Lower lobe of right lung (tissue), 2 donors: ENCODE measurements around the gene SH3BP4. TPM values are rescaled to one million over a fixed set of nuclear protein-coding genes. Genes with fewer than 3 reads are reported as not detected.
A peak's percentile ranks its signal among the peaks of the same experiment; 100 is the strongest.

Experiments
- ATAC-seq, 2 donors: fragments of 200-7000 bp; cut with Tn5 transposase; one replicate each; pipeline ENCODE4 v1.9.1; 2020 to 2022; ENCODE audit warnings: mild to moderate bottlenecking in 2 of 2, moderate library complexity in 2 of 2
- DNase-seq: peaks from one replicate; pipeline ENCODE4 v3.0.0-alpha.2; 2020
- H3K27ac ChIP-seq: fragments of 200-600 bp; one replicate; pipeline ENCODE4 v1.8.0; 2022
- H3K27me3 ChIP-seq: fragments of 200-600 bp; one replicate; pipeline ENCODE4 v1.8.0; 2022; ENCODE audit warnings: low read depth
- H3K36me3 ChIP-seq: fragments of 200-600 bp; one replicate; pipeline ENCODE4 v1.8.0; 2022; ENCODE audit warnings: mild to moderate bottlenecking
- H3K4me1 ChIP-seq: fragments of 200-600 bp; one replicate; pipeline ENCODE4 v1.8.0; 2022
- H3K4me3 ChIP-seq: fragments of 200-600 bp; one replicate; pipeline ENCODE4 v1.8.0; 2022; ENCODE audit warnings: mild to moderate bottlenecking
- H3K9me3 ChIP-seq: fragments of 200-600 bp; one replicate; pipeline ENCODE4 v1.8.0; 2022
- CTCF ChIP-seq: fragments of 200-600 bp; IDR thresholded peaks from one replicate; pipeline ENCODE4 v1.8.0; 2022; ENCODE audit warnings: antibody characterized with exemption, mild to moderate bottlenecking
- intact Hi-C: fragments of 100-400 bp; cut with DNase I; formaldehyde crosslinking; loops from one replicate; pipeline ENCODE4 v1.11.0; 2022
- total RNA-seq: library from RNA; stranded (reverse); fragmentation: NEBNext Ultra II Directional; extraction: Animal tissue kit (Norgen Biotek cat#: 25700); gene quantifications from one replicate; pipeline ENCODE4 v1.2.1, GENCODE V29; 2021
- donor health status: DM: no; HTN: yes; CAD: no; lungs with severe emphysema.

Gene SH3BP4
- total RNA-seq, 1 donor from 2014 or later = 36.8 TPM

GRCh38 chr2:234992624-234993349 is 41.0 kb downstream of the SH3BP4 start:
- TF ChIP-seq CTCF = no peak
- H3K27ac ChIP-seq = no peak overlapping the region
- intact Hi-C loops = no loop called here
- H3K36me3 ChIP-seq = peaks cover 14% of the 10 kb centered on the region
- no peaks in the 10 kb centered on the region for H3K27me3 ChIP-seq
- DNase-seq (no peak), ATAC-seq (no peak)
- H3K9me3 ChIP-seq = no peaks in the 10 kb centered on the region
- H3K4me3 ChIP-seq = no peak overlapping the region
- peaks cover 46% of the 10 kb centered on the region for H3K4me1 ChIP-seq

- no peak for TF ChIP-seq CTCF
- Histone ChIP-seq H3K9me3 (no peaks in the 10 kb centered on the region), H3K27ac (no peak overlapping the region), H3K27me3 (no peaks in the 10 kb centered on the region), H3K4me3 (no peak overlapping the region), H3K36me3 (peaks cover 14% of the 10 kb centered on the region), H3K4me1 (peaks cover 44% of the 10 kb centered on the region)
- intact Hi-C loops = no loop called here
- DNase-seq (no peak), ATAC-seq (peak in 1 of 2 donors; percentile 25)
These were observed 41.7 kb downstream of the SH3BP4 start for GRCh38 chr2:234993541-234993981.

- no peaks in the 10 kb centered on the region for H3K9me3 ChIP-seq
- no peak for ATAC-seq
- no peak for DNase-seq
- no peak overlapping the region for H3K27ac ChIP-seq
- H3K4me1 ChIP-seq = peaks cover 34% of the 10 kb centered on the region
- H3K36me3 ChIP-seq = peaks cover 14% of the 10 kb centered on the region
- intact Hi-C loops = no loop called here
- no peaks in the 10 kb centered on the region for H3K27me3 ChIP-seq
- H3K4me3 ChIP-seq = no peak overlapping the region
- no peak for TF ChIP-seq CTCF
These were observed 42.9 kb downstream of the SH3BP4 start for GRCh38 chr2:234994438-234995321.

GRCh38 chr2:234995332-234996068 is 43.7 kb downstream of the SH3BP4 start:
- no peaks in the 10 kb centered on the region for H3K9me3 ChIP-seq
- H3K4me1 ChIP-seq = peaks cover 33% of the 10 kb centered on the region
- no peaks in the 10 kb centered on the region for H3K27me3 ChIP-seq
- no peak for TF ChIP-seq CTCF
- no peak overlapping the region for H3K4me3 ChIP-seq
- intact Hi-C loops = no loop called here
- ATAC-seq = no peak
- H3K27ac ChIP-seq = no peak overlapping the region
- H3K36me3 ChIP-seq = peaks cover 14% of the 10 kb centered on the region
- DNase-seq = no peak
